Testis (tissue), 3 donors: Measurements from ENCODE around the gene RAD50. TPM values are rescaled to one million over a fixed set of nuclear protein-coding genes. Genes with fewer than 3 reads are reported as not detected.

Source experiments
- DNase-seq: peaks from one replicate; pipeline ENCODE4 v3.0.0-alpha.2; 2019
- H3K27ac ChIP-seq, 2 donors: fragments of 200-600 bp; sonication (generic); one replicate each; pipeline ENCODE4 v1.5.1; 2019
- H3K27me3 ChIP-seq: fragments of 200-600 bp; sonication (generic); one replicate; pipeline ENCODE4 v1.5.1; 2019
- H3K36me3 ChIP-seq: fragments of 200-600 bp; sonication (generic); one replicate; pipeline ENCODE4 v1.5.1; 2017; ENCODE audit warnings: low read depth; ENCODE audit errors: missing control alignments
- H3K4me1 ChIP-seq: fragments of 200-600 bp; sonication (generic); one replicate; pipeline ENCODE4 v1.5.1; 2019
- H3K4me3 ChIP-seq, 2 donors: fragments of 200-600 bp; sonication (generic); one replicate each; pipeline ENCODE4 v1.5.1; 2017 to 2019
- H3K9me3 ChIP-seq: fragments of 200-600 bp; sonication (generic); one replicate; pipeline ENCODE4 v1.5.1; 2017
- POLR2A ChIP-seq: fragments of 450-650 bp; IDR thresholded peaks from one replicate; pipeline ENCODE4 v1.6.1; 2017; ENCODE audit warnings: antibody characterized with exemption, mild to moderate bottlenecking, moderate library complexity
- whole genome bisulfite sequencing, 2 donors: methylation state at CpG; one replicate each; pipeline ENCODE4 v1.1.5; 2018; 5-methylcytosine and 5-hydroxymethylcytosine counted together
- intact Hi-C: fragments of 100-400 bp; cut with DNase I; formaldehyde crosslinking; loops from one replicate; pipeline ENCODE4 v1.15.1; 2023; ENCODE audit warnings: low total_unique reads
- polyA plus RNA-seq: library from polyadenylated mRNA; stranded (reverse); fragments of 350-450 nt; fragmentation: Illumina TruSeq; extraction: RNeasy Lipid Tissue Mini Kit (QIAGEN cat#74804); gene quantifications from one replicate; pipeline ENCODE4 v1.2.3, GENCODE V29; 2014; ENCODE audit warnings: low read depth, low replicate concordance; ENCODE audit not compliant: insufficient read depth
- total RNA-seq, 2 donors: library from RNA; depleted of rRNA; stranded (reverse); fragments of >200 nt; gene quantifications; one replicate each; pipeline ENCODE4 v1.2.3, GENCODE V29; 2016
- TF ChIP-seq, protein P1 (sequence below), 3 experiments: fragments of 450-650 bp in 2 of 3; fragments of 200-600 bp in 1 of 3; sonication (generic) in 1 of 3; IDR thresholded peaks; one replicate each; pipeline ENCODE4 v1.5.1; 2016 to 2019; ENCODE audit warnings: antibody characterized with exemption in 3 of 3, mild to moderate bottlenecking in 2 of 3, moderate library complexity in 1 of 3

Gene RAD50
- total and polyA plus RNA-seq, 3 donors from 2014 or later: 5.0 to 41.6 (median 38.6) TPM

DNA sequence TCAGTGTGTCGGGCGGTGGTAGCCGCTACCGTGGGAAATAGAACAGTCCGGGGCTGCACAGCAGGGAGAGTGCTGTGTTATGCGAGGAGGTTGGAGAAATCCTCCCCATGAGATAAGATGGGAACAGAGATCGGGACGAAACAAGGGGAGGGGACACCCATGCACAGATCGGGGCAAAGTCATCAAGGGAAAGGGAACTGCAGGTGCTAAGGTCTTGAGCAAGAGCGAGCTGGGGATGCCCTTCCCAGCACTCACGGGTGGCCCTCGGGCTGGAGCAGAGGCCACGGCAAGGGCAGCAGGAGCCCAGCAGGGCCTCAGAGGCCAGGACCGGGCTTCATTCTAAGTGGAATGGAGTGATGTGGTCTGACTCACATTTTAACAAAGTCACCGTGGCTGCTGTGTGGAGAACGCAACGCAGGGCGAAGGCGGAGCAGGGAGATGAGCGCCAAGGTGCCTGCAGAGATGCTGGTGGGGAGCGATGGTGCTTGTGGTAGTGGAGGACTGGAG, 108.8 kb downstream of the RAD50 start:
- no peaks in the 10 kb centered on the region for H3K27me3 ChIP-seq
- intact Hi-C loops: no loop called here

GRCh38 chr5:132666310-132667123, 109.7 kb downstream of the RAD50 start:
- no peak for TF ChIP-seq POLR2A
- TF ChIP-seq, protein P1, sequence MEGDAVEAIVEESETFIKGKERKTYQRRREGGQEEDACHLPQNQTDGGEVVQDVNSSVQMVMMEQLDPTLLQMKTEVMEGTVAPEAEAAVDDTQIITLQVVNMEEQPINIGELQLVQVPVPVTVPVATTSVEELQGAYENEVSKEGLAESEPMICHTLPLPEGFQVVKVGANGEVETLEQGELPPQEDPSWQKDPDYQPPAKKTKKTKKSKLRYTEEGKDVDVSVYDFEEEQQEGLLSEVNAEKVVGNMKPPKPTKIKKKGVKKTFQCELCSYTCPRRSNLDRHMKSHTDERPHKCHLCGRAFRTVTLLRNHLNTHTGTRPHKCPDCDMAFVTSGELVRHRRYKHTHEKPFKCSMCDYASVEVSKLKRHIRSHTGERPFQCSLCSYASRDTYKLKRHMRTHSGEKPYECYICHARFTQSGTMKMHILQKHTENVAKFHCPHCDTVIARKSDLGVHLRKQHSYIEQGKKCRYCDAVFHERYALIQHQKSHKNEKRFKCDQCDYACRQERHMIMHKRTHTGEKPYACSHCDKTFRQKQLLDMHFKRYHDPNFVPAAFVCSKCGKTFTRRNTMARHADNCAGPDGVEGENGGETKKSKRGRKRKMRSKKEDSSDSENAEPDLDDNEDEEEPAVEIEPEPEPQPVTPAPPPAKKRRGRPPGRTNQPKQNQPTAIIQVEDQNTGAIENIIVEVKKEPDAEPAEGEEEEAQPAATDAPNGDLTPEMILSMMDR (IDR thresholded peaks at IDR 0.05): no peak
- intact Hi-C loops: no loop called here
- Histone ChIP-seq H3K27ac (no peak overlapping the region), H3K27me3 (no peaks in the 10 kb centered on the region), H3K4me3 (no peak overlapping the region), H3K9me3 (no peaks in the 10 kb centered on the region), H3K36me3 (no peaks in the 10 kb centered on the region), H3K4me1 (peaks cover 6% of the 10 kb centered on the region)
- 86 to 87% methylated on average over 15 to 16 of the region's 16 CpGs for WGBS, 2 donors
- DNase-seq: no peak

More for the DNA sequence above, 108.8 kb downstream of the RAD50 start:
- peak; percentile 12 for DNase-seq
- Histone ChIP-seq H3K4me3 (no peak overlapping the region), H3K9me3 (no peaks in the 10 kb centered on the region), H3K4me1 (peaks cover 6% of the 10 kb centered on the region), H3K27ac (no peak overlapping the region), H3K36me3 (no peaks in the 10 kb centered on the region)
- WGBS, 2 donors: 85 to 89% methylated on average over 21 of the region's 21 CpGs
- TF ChIP-seq, protein P1 (IDR thresholded peaks at IDR 0.05): no peak
- TF ChIP-seq POLR2A: no peak

GRCh38 chr5:132667309-132667708, 110.5 kb downstream of the RAD50 start:
- Histone ChIP-seq H3K4me3 (no peak overlapping the region), H3K4me1 (peaks cover 6% of the 10 kb centered on the region), H3K27me3 (no peaks in the 10 kb centered on the region), H3K27ac (no peak overlapping the region), H3K9me3 (no peaks in the 10 kb centered on the region), H3K36me3 (no peaks in the 10 kb centered on the region)
- intact Hi-C loops: no loop called here
- TF ChIP-seq POLR2A: no peak
- TF ChIP-seq, protein P1 (IDR thresholded peaks at IDR 0.05): no peak
- DNase-seq: no peak
- 91% methylated on average over 10 of the region's 10 CpGs for WGBS, 2 donors

DNA sequence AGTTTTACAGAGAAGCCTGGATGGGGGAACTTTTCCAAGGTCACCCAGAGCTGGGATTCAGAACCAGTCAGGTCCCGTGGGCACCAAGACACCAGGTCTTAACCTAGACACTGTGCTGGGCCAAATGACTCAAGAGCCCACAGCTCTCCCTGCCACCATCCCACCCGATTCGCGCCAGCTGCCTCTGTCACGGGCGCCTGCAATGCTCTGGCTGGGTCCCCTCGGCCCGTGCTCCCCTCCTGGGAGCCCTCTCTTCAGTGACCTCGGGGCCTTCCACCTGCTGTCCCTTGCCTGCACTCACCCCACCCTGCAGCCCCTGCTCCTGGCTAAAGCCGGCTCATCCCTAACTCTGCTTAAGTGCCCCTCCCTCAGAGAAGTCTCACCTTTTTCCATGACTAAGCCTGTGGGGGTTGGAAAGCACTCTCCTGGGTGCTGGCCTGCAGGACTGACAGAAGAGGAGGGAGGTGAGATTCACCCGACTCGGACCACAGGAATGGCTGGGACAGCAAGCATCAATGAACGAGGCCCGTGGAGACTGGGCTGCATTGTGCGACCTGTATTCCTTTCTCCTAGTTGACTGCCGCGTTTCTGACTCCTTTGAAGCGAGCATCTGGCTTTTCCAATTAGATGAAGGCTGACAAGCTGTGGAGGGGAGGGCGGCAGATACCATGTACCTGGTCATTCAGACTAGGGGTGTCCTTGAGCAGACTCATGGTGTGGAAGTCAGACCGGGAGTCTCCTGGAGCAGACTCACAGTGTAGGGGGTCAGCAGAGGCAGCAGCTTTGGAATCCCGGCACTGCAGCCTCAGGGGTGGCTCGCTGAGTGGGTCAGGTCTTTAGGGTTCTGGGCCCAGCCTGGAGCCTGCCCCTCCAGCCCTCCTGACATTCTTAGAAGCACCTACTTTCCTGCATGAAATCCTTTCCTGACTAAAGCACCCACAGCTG, 111.3 kb downstream of the RAD50 start:
- H3K4me3 ChIP-seq: no peak overlapping the region
- H3K36me3 ChIP-seq: no peaks in the 10 kb centered on the region
- TF ChIP-seq, protein P1 (IDR thresholded peaks at IDR 0.05): no peak
- TF ChIP-seq POLR2A: no peak
- H3K27me3 ChIP-seq: no peaks in the 10 kb centered on the region
- no peaks in the 10 kb centered on the region for H3K9me3 ChIP-seq
- intact Hi-C loops: no loop called here
- DNase-seq: no peak
- H3K27ac ChIP-seq: no peak overlapping the region
- peaks cover 6% of the 10 kb centered on the region for H3K4me1 ChIP-seq
- WGBS, 2 donors: 74 to 78% methylated on average over 22 of the region's 22 CpGs
